ENCODE measurements around the gene CLDN9.

The CLDN9 gene

GRCh38 chr16:2968738-2969544 lies 43.8 kb upstream of the CLDN9 start, which contains the start of gene PAQR4:
Gene PAQR4, plus strand, starts transcription at chr16:2969348. Its CDS starts 327 bp downstream, at chr16:2969675.
- Histone ChIP-seq H3K4me3 (peak within 1 kb of the TSS; percentile 46 to 64), H3K4me1 (peaks cover 6 to 63% (median 43%) of the 10 kb centered on the region in 4 donors), H3K27me3 (peaks cover 10 to 55% of the 10 kb centered on the region in 2 donors), H3K36me3 (no peaks in the 10 kb centered on the region), H3K27ac (no peak within 1 kb of the TSS), H3K9me3 (no peaks in the 10 kb centered on the region)
- TF ChIP-seq, protein P1, sequence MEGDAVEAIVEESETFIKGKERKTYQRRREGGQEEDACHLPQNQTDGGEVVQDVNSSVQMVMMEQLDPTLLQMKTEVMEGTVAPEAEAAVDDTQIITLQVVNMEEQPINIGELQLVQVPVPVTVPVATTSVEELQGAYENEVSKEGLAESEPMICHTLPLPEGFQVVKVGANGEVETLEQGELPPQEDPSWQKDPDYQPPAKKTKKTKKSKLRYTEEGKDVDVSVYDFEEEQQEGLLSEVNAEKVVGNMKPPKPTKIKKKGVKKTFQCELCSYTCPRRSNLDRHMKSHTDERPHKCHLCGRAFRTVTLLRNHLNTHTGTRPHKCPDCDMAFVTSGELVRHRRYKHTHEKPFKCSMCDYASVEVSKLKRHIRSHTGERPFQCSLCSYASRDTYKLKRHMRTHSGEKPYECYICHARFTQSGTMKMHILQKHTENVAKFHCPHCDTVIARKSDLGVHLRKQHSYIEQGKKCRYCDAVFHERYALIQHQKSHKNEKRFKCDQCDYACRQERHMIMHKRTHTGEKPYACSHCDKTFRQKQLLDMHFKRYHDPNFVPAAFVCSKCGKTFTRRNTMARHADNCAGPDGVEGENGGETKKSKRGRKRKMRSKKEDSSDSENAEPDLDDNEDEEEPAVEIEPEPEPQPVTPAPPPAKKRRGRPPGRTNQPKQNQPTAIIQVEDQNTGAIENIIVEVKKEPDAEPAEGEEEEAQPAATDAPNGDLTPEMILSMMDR (IDR thresholded peaks at IDR 0.05) = no peak
- DNase-seq = peak; percentile 73 to 85
- intact Hi-C loops (cut with DNase I; ENCODE audit: low total_unique reads) = no loop called here

DNA sequence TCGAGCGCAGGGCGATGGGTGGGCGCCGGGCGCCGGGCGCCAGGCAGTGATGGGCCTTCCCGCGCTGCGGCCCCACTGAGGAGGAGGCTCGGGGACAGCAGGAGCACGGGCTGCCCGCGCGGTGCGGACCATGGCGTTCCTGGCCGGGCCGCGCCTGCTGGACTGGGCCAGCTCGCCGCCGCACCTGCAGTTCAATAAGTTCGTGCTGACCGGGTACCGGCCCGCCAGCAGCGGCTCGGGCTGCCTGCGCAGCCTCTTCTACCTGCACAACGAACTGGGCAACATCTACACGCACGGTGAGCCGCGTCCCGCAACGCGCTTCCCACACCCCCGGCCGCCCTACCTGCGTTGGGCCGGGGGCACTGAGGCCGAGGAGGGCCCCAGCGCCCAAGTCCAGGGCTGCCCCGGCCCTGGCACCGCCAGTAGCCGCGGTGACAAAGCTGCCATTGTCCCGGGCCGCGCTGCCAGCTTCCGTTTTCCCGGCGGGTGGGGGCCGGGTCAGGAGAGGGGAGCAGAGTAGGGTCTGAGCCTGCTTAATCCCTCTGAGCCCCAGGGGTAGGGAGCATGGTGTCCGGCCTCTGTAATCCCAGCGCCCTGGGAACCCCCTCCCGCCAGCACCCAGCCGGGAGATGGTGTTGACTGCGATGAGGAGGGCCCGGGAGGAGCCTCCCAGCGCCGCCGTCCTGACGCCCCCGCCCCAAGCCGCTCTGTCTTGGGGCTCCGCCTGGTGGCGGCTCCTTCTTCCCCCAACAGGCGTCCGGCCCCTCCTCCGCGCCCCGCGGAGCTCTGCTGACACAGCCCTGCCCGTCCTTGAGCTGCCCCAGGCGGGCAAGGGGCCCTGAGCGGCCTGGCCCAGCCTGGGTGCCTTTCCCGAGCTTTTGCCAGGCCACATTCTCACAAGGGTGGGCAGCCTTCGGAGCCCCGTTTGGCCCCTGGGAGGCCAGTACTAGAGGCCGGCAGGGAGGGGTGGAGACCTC lies 42.9 kb upstream of the CLDN9 start:
- peak in 1 of 2 donors; percentile 38 for DNase-seq
- intact Hi-C loops (cut with DNase I; ENCODE audit: low total_unique reads) = no loop called here
- Histone ChIP-seq H3K9me3 (no peaks in the 10 kb centered on the region), H3K4me3 (peak overlapping the region; percentile 46 to 64), H3K4me1 (peaks cover 0 to 54% (median 34%) of the 10 kb centered on the region in 4 donors), H3K27ac (no peak overlapping the region), H3K36me3 (no peaks in the 10 kb centered on the region), H3K27me3 (peaks cover 7 to 53% of the 10 kb centered on the region in 2 donors)
- TF ChIP-seq, protein P1 (IDR thresholded peaks at IDR 0.05) = no peak

- Histone ChIP-seq H3K4me3 (no peak overlapping the region), H3K27me3 (peaks cover 7 to 53% of the 10 kb centered on the region in 2 donors), H3K4me1 (peaks cover 0 to 48% (median 30%) of the 10 kb centered on the region in 4 donors), H3K36me3 (no peaks in the 10 kb centered on the region), H3K27ac (no peak overlapping the region), H3K9me3 (no peaks in the 10 kb centered on the region)
- no peak for DNase-seq
- TF ChIP-seq, protein P1 (IDR thresholded peaks at IDR 0.05) = no peak
- intact Hi-C loops (cut with DNase I; ENCODE audit: low total_unique reads) = no loop called here
Observed at GRCh38 chr16:2970563-2970962, 42.2 kb upstream of the CLDN9 start.

DNA sequence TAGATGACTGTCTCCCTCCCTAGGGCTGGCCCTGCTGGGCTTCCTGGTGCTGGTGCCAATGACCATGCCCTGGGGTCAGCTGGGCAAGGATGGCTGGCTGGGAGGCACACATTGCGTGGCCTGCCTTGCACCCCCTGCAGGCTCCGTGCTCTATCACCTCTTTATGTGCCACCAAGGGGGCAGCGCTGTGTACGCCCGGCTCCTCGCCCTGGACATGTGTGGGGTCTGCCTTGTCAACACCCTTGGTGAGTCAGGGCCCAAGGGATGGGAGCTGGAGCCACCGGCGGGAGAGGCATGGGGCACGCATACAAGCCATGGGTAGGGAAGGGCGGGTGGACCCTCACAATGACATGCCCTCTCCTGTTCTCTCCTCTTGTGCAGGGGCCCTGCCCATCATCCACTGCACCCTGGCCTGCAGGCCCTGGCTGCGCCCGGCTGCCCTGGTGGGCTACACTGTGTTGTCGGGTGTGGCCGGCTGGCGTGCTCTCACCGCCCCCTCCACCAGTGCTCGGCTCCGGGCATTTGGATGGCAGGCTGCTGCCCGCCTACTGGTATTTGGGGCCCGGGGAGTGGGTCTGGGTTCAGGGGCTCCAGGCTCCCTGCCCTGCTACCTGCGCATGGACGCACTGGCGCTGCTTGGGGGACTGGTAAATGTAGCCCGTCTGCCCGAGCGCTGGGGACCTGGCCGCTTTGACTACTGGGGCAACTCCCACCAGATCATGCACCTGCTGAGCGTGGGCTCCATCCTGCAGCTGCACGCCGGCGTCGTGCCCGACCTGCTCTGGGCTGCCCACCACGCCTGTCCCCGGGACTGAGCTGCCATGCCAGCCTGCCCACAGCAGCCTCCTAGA lies 41.4 kb upstream of the CLDN9 start:
- TF ChIP-seq, protein P1 (IDR thresholded peaks at IDR 0.05) = no peak
- H3K9me3 ChIP-seq = no peaks in the 10 kb centered on the region
- H3K36me3 ChIP-seq = no peaks in the 10 kb centered on the region
- peaks cover 7 to 51% of the 10 kb centered on the region in 2 donors for H3K27me3 ChIP-seq
- no peak overlapping the region for H3K27ac ChIP-seq
- peaks cover 0 to 43% (median 29%) of the 10 kb centered on the region in 4 donors for H3K4me1 ChIP-seq
- H3K4me3 ChIP-seq = no peak overlapping the region
- no peak for DNase-seq
- intact Hi-C loops (cut with DNase I; ENCODE audit: low total_unique reads) = no loop called here
